GM19455 (cell line): ENCODE results near the gene ORC3.

Experiments used
- ATAC-seq: cut with Tn5 transposase; IDR thresholded peaks from one replicate; pipeline ENCODE4 v1.9.1; 2021; ENCODE audit not compliant: unreplicated experiment

The ORC3 gene

GRCh38 chr6:87589693-87590416, at the start of gene ORC3, which contains the start of gene RARS2:
Gene ORC3 (plus strand): TSS chr6:87590135. CDS start chr6:87590169, 34 bp downstream.
Gene RARS2 (minus strand): TSS chr6:87589987. CDS start chr6:87589957, 30 bp downstream.
- ATAC-seq = peak; percentile 100

GRCh38 chr6:87540539-87540938, 49.4 kb upstream of the ORC3 start:
- ATAC-seq = no peak

- ATAC-seq = no peak
Measured at GRCh38 chr6:87541041-87541440, 48.9 kb upstream of the ORC3 start.

- no peak for ATAC-seq
Measured at GRCh38 chr6:87541744-87542143, 48.2 kb upstream of the ORC3 start.

- no peak for ATAC-seq
Measured at GRCh38 chr6:87543696-87544473, 46.0 kb upstream of the ORC3 start.

GRCh38 chr6:87544474-87544735, 45.5 kb upstream of the ORC3 start:
- ATAC-seq = no peak

- no peak for ATAC-seq
Measured at GRCh38 chr6:87551799-87552198, 38.1 kb upstream of the ORC3 start.

GRCh38 chr6:87553159-87553765, 36.7 kb upstream of the ORC3 start:
- ATAC-seq = no peak

- ATAC-seq = no peak
Measured at GRCh38 chr6:87555506-87555905, 34.4 kb upstream of the ORC3 start.

- no peak for ATAC-seq
Measured at GRCh38 chr6:87558446-87558845, 31.5 kb upstream of the ORC3 start.

- no peak for ATAC-seq
Measured at GRCh38 chr6:87561017-87561416, 28.9 kb upstream of the ORC3 start.

GRCh38 chr6:87572021-87572420, 17.9 kb upstream of the ORC3 start:
- ATAC-seq = no peak

GRCh38 chr6:87572883-87573282, 17.1 kb upstream of the ORC3 start:
- ATAC-seq = no peak

- ATAC-seq = no peak
Measured at GRCh38 chr6:87573307-87574024, 16.5 kb upstream of the ORC3 start.

GRCh38 chr6:87574237-87574804, 15.6 kb upstream of the ORC3 start:
- ATAC-seq = no peak

GRCh38 chr6:87575423-87575822, 14.5 kb upstream of the ORC3 start:
- no peak for ATAC-seq

GRCh38 chr6:87583822-87584221, 6.1 kb upstream of the ORC3 start:
- no peak for ATAC-seq

GRCh38 chr6:87586371-87587077, 3.4 kb upstream of the ORC3 start:
- ATAC-seq = no peak

- no peak for ATAC-seq
Measured at GRCh38 chr6:87588756-87589407, 1.1 kb upstream of the ORC3 start.

- no peak for ATAC-seq
Measured at GRCh38 chr6:87590417-87590880, 514 bp downstream of the ORC3 start.
